Glomerular visceral epithelial cell (primary cell): ENCODE data around the gene GRIA1.

Experiments used
- DNase-seq: peaks from one replicate; pipeline ENCODE4 v3.0.0-alpha.2; 2016; ENCODE audit errors: extremely low spot score

The GRIA1 gene

GRCh38 chr5:153658606-153659005 is 168.1 kb downstream of the GRIA1 start:
- DNase-seq, result no peak

GRCh38 chr5:153659039-153659736 is 168.7 kb downstream of the GRIA1 start:
- no peak for DNase-seq

- DNase-seq, result no peak
Measured at GRCh38 chr5:153660919-153661318, 170.4 kb downstream of the GRIA1 start.

GRCh38 chr5:153661897-153662296 is 171.4 kb downstream of the GRIA1 start:
- no peak for DNase-seq

DNA sequence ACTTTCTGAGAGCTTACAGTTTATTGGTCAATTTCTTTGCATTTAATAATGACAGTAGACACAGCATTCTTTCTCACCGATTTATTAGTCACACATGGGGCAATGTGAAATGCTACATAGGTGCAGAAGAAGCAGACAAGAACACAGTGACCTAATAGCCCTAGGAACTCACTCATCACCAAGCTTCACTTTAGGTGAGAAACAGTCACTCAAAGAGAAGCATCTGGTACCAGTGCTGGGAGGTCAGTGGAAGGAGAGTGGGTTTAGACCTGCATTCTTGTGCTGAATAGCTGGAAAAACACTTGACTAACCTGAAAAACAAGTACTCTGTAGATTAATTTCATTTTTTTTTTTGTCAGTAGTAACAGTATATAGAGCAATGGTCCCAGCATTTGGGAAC is 179.6 kb downstream of the GRIA1 start:
- DNase-seq, result no peak

- DNase-seq, result no peak
Measured at GRCh38 chr5:153671653-153672346, 181.3 kb downstream of the GRIA1 start.

GRCh38 chr5:153672347-153673090 is 182.0 kb downstream of the GRIA1 start:
- no peak for DNase-seq

GRCh38 chr5:153674356-153674755 is 183.9 kb downstream of the GRIA1 start:
- no peak for DNase-seq

- DNase-seq, result no peak
Measured at GRCh38 chr5:153676406-153676805, 185.9 kb downstream of the GRIA1 start.

DNA sequence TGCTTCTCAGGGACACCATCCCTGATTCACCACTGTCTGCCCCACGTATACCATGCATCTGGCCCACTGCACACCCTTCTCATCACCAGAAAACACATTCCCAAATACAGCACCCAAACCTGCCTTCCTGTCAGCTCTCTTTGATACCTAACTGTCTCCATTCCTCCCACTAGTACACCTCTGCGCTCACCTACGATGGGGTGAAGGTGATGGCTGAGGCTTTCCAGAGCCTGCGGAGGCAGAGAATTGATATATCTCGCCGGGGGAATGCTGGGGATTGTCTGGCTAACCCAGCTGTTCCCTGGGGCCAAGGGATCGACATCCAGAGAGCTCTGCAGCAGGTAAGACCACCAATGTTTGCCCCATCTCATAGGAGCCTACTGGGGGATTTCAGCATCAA is 186.4 kb downstream of the GRIA1 start:
- no peak for DNase-seq

DNA sequence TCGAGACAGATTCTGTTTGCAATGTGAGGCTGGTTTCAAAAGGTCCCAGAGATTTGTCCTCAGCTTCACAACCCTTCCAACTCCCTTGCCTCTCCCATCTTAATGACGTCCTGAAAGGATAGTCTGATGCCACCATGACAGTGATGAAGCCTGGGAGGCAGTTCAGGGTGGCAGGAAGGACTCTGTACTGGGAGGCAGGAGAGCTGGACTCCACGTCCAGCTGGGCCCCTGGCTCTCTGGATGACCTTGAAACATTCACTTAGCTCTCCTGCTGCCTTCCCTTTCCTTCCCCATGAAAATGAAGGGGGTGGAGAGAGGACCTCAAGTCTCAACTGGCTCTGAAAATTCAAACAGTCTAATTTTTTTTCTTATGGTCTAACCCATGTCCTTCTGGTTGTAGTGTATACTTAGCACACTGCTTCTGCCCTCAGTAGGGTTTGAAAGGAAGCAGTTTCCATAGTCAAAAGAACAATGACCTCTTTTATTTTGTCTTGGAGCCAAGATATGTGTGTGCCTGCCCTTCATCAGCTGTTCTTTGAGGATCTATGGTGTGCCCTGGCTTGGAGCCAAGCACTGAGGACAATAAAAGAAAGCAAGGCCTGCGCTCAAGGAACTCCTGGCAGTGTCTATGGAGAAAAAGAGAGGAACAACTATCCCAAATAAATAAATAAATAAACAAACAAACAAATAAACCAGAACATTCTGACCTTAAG is 188.3 kb downstream of the GRIA1 start:
- no peak for DNase-seq

GRCh38 chr5:153690236-153690635 is 199.8 kb downstream of the GRIA1 start:
- no peak for DNase-seq

DNA sequence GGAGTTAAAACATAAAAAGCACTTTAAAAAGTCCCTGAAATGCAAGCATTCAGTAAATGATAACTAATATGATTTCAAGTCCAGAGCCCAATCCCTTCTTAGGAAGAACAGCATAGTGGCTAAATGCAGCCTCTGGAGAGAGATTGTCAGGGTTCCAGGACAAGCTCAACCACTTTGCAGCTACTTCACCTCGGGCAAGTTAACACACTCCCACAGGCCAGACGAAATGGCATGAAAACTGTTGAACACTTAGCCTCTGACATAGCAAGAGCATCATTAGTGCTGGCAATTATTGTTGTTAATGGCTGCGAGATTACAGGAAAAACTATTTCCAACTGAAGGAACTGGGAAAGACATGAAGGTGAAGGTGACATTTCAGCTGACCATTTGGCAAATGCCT is 205.8 kb downstream of the GRIA1 start:
- no peak for DNase-seq

DNA sequence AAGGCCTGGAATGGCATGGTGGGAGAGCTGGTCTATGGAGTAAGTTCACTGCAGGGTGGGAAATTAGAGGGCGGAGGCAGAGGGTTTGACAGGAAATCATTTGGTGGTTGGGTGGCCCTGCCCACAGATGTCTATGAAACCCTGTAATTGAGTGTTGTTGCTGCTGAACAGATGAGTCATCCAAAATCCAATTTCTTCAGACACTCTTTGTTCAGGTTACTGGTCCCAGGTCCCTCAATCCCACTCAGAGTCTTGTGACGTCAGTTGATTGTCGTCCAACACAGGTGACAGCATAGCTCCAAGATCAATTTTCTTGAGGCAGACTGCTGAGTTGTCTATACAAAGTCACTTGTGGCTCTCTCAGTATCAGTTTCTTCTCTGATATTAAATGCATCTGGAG is 208.6 kb downstream of the GRIA1 start:
- no peak for DNase-seq

- DNase-seq, result no peak
Measured at GRCh38 chr5:153700940-153701339, 210.5 kb downstream of the GRIA1 start.

DNA sequence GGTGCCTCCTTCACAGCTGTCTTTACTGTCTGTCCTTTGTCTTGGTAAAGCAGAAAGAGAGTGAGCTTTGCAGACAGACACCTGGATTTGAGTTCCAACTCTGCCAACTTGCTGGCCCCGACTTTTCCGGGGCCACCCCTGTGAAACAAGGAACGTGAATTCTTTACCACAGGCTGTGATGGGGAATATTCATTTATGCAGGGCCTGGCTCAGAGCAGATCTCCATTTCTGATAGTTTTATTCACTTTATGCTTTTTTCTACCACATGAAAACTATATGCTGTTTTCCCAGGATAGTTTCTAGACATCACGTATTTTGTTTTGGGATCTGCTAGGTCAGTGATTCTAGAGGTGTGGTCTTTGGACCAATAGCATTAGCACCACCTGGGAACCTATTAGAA is 211.8 kb downstream of the GRIA1 start:
- no peak for DNase-seq

GRCh38 chr5:153704110-153704509 is 213.6 kb downstream of the GRIA1 start:
- no peak for DNase-seq

GRCh38 chr5:153707626-153708025 is 217.2 kb downstream of the GRIA1 start:
- DNase-seq, result no peak

DNA sequence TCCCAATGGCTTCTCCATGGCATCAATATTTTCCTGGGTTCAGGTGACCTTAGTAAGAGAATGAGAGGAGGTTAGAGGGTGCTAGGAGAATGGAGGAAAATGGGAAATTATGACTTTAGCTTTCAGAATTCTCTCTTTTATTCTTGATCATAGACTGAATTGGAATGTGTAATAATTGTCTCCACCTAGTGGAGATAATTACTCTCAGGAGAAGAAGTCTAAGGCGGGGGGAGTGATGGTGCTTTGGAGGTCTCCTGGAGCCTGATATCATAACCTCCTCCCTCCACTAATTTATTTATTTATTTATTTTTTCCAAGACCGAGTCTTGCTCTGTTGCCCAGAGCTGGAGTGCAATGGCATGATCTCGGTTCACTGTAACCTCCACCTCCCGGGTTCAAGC is 221.3 kb downstream of the GRIA1 start:
- no peak for DNase-seq

DNA sequence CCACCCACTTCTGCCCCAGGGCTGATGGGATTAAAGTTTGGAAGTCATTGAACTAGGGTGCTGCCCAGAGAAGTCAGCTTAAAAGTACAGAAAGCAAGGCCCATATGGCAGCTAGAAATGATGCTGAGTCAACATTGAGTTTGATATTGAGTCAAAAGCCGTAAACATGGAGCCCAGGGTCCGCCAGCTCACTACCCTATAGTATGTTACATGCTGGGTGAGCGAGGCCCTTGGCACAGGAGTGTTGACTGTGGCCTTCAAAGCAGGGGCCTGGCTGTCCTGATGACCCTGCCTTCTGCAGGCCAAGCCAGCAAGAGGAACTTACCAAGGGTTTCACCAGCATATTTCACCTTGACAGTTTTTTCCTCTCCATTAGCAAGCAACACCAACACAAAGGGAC is 222.5 kb downstream of the GRIA1 start:
- no peak for DNase-seq

- DNase-seq, result no peak
Measured at GRCh38 chr5:153713943-153714342, 223.5 kb downstream of the GRIA1 start.

GRCh38 chr5:153714798-153715197 is 224.3 kb downstream of the GRIA1 start:
- no peak for DNase-seq
